Measurements from ENCODE around the gene STRN4. TPM values are rescaled to one million over a fixed set of nuclear protein-coding genes. Genes with fewer than 3 reads are reported as not detected.

The STRN4 gene
- polyA plus RNA-seq, 1 of the 3 experiments (the other 2 are of a cell fraction) = 92.8 TPM

DNA sequence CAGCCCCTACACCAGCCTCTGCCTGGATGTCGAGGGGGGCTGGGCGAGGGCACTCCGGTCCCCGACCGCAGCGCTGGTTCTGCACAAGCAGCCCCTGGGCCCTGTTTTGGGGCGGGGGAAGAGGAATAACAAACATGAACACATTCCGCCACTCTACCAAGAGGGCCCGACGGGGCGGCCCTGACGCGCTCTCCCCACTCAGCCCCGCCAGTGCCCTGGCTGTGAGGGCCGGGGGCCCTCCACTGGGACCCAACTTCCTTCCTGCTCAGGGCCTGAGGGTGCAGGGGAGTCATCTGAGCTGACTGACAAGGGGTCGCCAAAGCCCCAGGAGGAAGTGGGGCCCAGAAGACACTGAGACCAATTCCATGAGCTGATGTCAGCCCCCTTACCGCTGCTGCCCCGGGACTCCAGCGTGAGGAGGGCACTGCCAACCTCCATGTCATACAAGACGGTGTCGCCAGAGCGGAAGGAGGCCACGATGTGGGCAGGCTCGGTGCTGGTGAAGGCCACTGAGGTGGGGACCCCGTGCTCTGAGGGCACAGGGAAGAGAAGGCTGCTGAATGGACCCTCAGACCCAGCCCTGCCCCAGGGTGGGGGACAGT lies 23.7 kb downstream of the STRN4 start:
- no peak for DNase-seq
- no peak overlapping the region for H3K4me2 ChIP-seq
- peaks cover 14% of the 10 kb centered on the region for H3F3A ChIP-seq (replicated peaks; ENCODE audit: insufficient read depth)
- TF ChIP-seq ELF1 (IDR thresholded peaks at IDR 0.05) = no peak
- TF ChIP-seq CHD2 (IDR thresholded peaks at IDR 0.05; ENCODE audit: low read length, partially characterized antibody) = no peak
- TF ChIP-seq MEF2A (IDR thresholded peaks at IDR 0.05; ENCODE audit: borderline replicate concordance, low read depth) = no peak
- no peak for TF ChIP-seq RFX5 (IDR thresholded peaks at IDR 0.05; ENCODE audit: low read length)
- TF ChIP-seq, protein P1, sequence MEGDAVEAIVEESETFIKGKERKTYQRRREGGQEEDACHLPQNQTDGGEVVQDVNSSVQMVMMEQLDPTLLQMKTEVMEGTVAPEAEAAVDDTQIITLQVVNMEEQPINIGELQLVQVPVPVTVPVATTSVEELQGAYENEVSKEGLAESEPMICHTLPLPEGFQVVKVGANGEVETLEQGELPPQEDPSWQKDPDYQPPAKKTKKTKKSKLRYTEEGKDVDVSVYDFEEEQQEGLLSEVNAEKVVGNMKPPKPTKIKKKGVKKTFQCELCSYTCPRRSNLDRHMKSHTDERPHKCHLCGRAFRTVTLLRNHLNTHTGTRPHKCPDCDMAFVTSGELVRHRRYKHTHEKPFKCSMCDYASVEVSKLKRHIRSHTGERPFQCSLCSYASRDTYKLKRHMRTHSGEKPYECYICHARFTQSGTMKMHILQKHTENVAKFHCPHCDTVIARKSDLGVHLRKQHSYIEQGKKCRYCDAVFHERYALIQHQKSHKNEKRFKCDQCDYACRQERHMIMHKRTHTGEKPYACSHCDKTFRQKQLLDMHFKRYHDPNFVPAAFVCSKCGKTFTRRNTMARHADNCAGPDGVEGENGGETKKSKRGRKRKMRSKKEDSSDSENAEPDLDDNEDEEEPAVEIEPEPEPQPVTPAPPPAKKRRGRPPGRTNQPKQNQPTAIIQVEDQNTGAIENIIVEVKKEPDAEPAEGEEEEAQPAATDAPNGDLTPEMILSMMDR (IDR thresholded peaks at IDR 0.05) = no peak
- TF ChIP-seq FOSL2 (IDR thresholded peaks at IDR 0.05; ENCODE audit: borderline replicate concordance, low read depth) = no peak
- no peak for TF ChIP-seq SIN3A (IDR thresholded peaks at IDR 0.05; ENCODE audit: borderline replicate concordance, low read depth, low read length)
- TF ChIP-seq, protein P2, sequence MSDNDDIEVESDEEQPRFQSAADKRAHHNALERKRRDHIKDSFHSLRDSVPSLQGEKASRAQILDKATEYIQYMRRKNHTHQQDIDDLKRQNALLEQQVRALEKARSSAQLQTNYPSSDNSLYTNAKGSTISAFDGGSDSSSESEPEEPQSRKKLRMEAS (IDR thresholded peaks at IDR 0.05; ENCODE audit: low read depth) = no peak
- no peak for TF ChIP-seq TEAD4 (IDR thresholded peaks at IDR 0.05; ENCODE audit: borderline replicate concordance, insufficient read depth)
- TF ChIP-seq FOXM1 (IDR thresholded peaks at IDR 0.05; ENCODE audit: low read depth) = no peak
- TF ChIP-seq TAF1 (IDR thresholded peaks at IDR 0.05; ENCODE audit: borderline replicate concordance, low read depth, low read length) = no peak
- TF ChIP-seq, protein P3, sequence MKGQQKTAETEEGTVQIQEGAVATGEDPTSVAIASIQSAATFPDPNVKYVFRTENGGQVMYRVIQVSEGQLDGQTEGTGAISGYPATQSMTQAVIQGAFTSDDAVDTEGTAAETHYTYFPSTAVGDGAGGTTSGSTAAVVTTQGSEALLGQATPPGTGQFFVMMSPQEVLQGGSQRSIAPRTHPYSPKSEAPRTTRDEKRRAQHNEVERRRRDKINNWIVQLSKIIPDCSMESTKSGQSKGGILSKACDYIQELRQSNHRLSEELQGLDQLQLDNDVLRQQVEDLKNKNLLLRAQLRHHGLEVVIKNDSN (IDR thresholded peaks at IDR 0.05; ENCODE audit: borderline replicate concordance, low read depth) = no peak
- no peak for TF ChIP-seq RCOR1 (IDR thresholded peaks at IDR 0.05; ENCODE audit: low read length)
- no peak overlapping the region for H2AFZ ChIP-seq (ENCODE audit: low read depth)
- H3K79me2 ChIP-seq (ENCODE audit: insufficient read depth) = peaks cover 4% of the 10 kb centered on the region; the same call in 1 of the 2 replicates
- POLR2A ChIA-PET = no interaction called here
- CTCF ChIA-PET = interaction anchor here (0.8 to 1.7 kb wide), 3 partner anchors 19 to 107 kb away, joined by 3 to 8 read pairs (median 4); no protein-coding TSS in a partner anchor
- peaks cover 0 to 4% of the 10 kb centered on the region in 2 experiments; a peak in 1 of 4 replicates for H3K4me1 ChIP-seq (ENCODE audit: control insufficient read depth in 1 of 2, insufficient read depth in 2 of 2, low read depth in 1 of 2, low read length in 1 of 2)
- H3K9me2 ChIP-seq = no peaks in the 10 kb centered on the region
- no peaks in the 10 kb centered on the region for H4K20me1 ChIP-seq (ENCODE audit: insufficient read depth)
- no peak overlapping the region for H3K4me3 ChIP-seq (ENCODE audit: low read depth in 2 of 2, low read length in 1 of 2)
- no peak overlapping the region; a peak in 1 of 4 replicates for H3K27ac ChIP-seq (ENCODE audit: low read depth in 2 of 2, low read length in 1 of 2)
- H3K9me3 ChIP-seq = no peaks in the 10 kb centered on the region
- 90% methylated on average over 20 of the region's 25 CpGs for WGBS (ENCODE audit: low lambda C conversion rate)
- no peak overlapping the region for H3K9ac ChIP-seq
- no peaks in the 10 kb centered on the region for H3K27me3 ChIP-seq (ENCODE audit: insufficient read depth)
- peaks cover 11 to 79% of the 10 kb centered on the region in 2 experiments for H3K36me3 ChIP-seq (replicated peaks in 1 of 2; ENCODE audit: control insufficient read depth in 1 of 2, insufficient read depth in 2 of 2, low read length in 1 of 2)

DNA sequence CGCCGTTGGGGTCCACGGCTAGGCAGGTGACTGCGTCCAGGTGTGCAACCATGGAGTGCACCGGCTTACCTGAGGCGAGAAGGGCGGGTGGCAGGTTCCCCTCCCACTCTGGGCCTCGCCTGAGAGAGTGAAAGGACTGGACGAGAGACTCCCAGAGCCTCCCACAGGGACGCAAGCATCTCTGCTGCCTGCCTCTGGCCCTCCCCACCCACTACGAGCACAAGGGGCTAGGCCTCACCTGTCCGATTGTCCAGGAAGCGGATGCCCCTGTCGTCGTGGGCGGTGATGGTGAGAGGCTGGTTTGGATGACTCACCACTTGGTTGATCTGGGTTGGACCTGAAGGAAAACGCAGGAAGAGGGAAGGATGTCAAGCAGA lies 24.3 kb downstream of the STRN4 start:
- Histone ChIP-seq H3K79me2 (ENCODE audit: insufficient read depth) (peaks cover 4% of the 10 kb centered on the region; the same call in 1 of the 2 replicates), H4K20me1 (ENCODE audit: insufficient read depth) (no peaks in the 10 kb centered on the region), H2AFZ (ENCODE audit: low read depth) (no peak overlapping the region), H3K4me1 (ENCODE audit: control insufficient read depth in 1 of 2, insufficient read depth in 2 of 2, low read depth in 1 of 2, low read length in 1 of 2) (peaks cover 0 to 5% of the 10 kb centered on the region in 2 experiments; a peak in 1 of 4 replicates), H3K9me3 (no peaks in the 10 kb centered on the region), H3K9ac (no peak overlapping the region), H3K27me3 (ENCODE audit: insufficient read depth) (no peaks in the 10 kb centered on the region), H3K4me3 (ENCODE audit: low read depth in 2 of 2, low read length in 1 of 2) (no peak overlapping the region), H3K4me2 (no peak overlapping the region), H3K27ac (ENCODE audit: low read depth in 2 of 2, low read length in 1 of 2) (no peak overlapping the region), H3F3A (replicated peaks; ENCODE audit: insufficient read depth) (peaks cover 14% of the 10 kb centered on the region), H3K36me3 (replicated peaks in 1 of 2; ENCODE audit: control insufficient read depth in 1 of 2, insufficient read depth in 2 of 2, low read length in 1 of 2) (peaks cover 6 to 74% of the 10 kb centered on the region in 2 experiments), H3K9me2 (no peaks in the 10 kb centered on the region)
- ChIA-PET CTCF (interaction anchor here (1.0 to 1.5 kb wide), 4 partner anchors 17 to 118 kb away, joined by 3 to 5 read pairs (median 4); no protein-coding TSS in a partner anchor), POLR2A (no interaction called here)
- no peak for DNase-seq
- WGBS (ENCODE audit: low lambda C conversion rate) = 78% methylated on average over 7 of the region's 17 CpGs
- TF ChIP-seq, protein P4, sequence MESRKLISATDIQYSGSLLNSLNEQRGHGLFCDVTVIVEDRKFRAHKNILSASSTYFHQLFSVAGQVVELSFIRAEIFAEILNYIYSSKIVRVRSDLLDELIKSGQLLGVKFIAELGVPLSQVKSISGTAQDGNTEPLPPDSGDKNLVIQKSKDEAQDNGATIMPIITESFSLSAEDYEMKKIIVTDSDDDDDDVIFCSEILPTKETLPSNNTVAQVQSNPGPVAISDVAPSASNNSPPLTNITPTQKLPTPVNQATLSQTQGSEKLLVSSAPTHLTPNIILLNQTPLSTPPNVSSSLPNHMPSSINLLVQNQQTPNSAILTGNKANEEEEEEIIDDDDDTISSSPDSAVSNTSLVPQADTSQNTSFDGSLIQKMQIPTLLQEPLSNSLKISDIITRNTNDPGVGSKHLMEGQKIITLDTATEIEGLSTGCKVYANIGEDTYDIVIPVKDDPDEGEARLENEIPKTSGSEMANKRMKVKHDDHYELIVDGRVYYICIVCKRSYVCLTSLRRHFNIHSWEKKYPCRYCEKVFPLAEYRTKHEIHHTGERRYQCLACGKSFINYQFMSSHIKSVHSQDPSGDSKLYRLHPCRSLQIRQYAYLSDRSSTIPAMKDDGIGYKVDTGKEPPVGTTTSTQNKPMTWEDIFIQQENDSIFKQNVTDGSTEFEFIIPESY (IDR thresholded peaks at IDR 0.05; ENCODE audit: borderline replicate concordance, low read depth) = no peak
- TF ChIP-seq POLR2AphosphoS5 (IDR thresholded peaks at IDR 0.05; ENCODE audit: low read depth, low read length) (no peak), JUND (IDR thresholded peaks at IDR 0.05) (no peak), CHD2 (IDR thresholded peaks at IDR 0.05; ENCODE audit: low read length, partially characterized antibody) (no peak), YY1 (IDR thresholded peaks at IDR 0.05; ENCODE audit: low read depth) (no peak), RCOR1 (IDR thresholded peaks at IDR 0.05; ENCODE audit: low read length) (no peak)
- TF ChIP-seq, protein P5, sequence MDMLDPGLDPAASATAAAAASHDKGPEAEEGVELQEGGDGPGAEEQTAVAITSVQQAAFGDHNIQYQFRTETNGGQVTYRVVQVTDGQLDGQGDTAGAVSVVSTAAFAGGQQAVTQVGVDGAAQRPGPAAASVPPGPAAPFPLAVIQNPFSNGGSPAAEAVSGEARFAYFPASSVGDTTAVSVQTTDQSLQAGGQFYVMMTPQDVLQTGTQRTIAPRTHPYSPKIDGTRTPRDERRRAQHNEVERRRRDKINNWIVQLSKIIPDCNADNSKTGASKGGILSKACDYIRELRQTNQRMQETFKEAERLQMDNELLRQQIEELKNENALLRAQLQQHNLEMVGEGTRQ (IDR thresholded peaks at IDR 0.05; ENCODE audit: borderline replicate concordance, low read depth, low read length) = no peak
- TF ChIP-seq, protein P3 (IDR thresholded peaks at IDR 0.05; ENCODE audit: borderline replicate concordance, low read depth) = no peak
